Mucosa of rectum (tissue), 2 donors: ENCODE measurements around the gene TNFRSF4.

Experiments
- H3K27ac ChIP-seq, 2 donors: one replicate each; pipeline ENCODE4 v1.7.0; 2013; ENCODE audit warnings: inconsistent platforms in 2 of 2, low read depth in 2 of 2, low read length in 2 of 2
- H3K27me3 ChIP-seq, 2 donors: one replicate each; pipeline ENCODE4 v1.7.0; 2013; ENCODE audit warnings: low read length in 2 of 2; ENCODE audit not compliant: control insufficient read depth in 2 of 2, insufficient read depth in 2 of 2
- H3K36me3 ChIP-seq, 2 donors: one replicate each; pipeline ENCODE4 v1.7.0; 2013; ENCODE audit warnings: low read length in 2 of 2; ENCODE audit not compliant: control insufficient read depth in 2 of 2, insufficient read depth in 2 of 2
- H3K4me1 ChIP-seq, 2 donors: one replicate each; pipeline ENCODE4 v1.7.0; 2013; ENCODE audit warnings: low read length in 2 of 2, mild to moderate bottlenecking in 1 of 2; ENCODE audit not compliant: control insufficient read depth in 2 of 2, insufficient read depth in 2 of 2
- H3K4me3 ChIP-seq, 2 donors: one replicate each; pipeline ENCODE4 v1.7.0; 2013; ENCODE audit warnings: low read length in 2 of 2
- H3K9ac ChIP-seq, 2 donors: one replicate each; pipeline ENCODE4 v1.7.0; 2013; ENCODE audit warnings: low read length in 2 of 2, low read depth in 1 of 2, mild to moderate bottlenecking in 1 of 2
- H3K9me3 ChIP-seq, 2 donors: one replicate each; pipeline ENCODE4 v1.7.0; 2013; ENCODE audit warnings: low read length in 2 of 2; ENCODE audit not compliant: control insufficient read depth in 2 of 2
- donor health status: healthy.
- donor health status: Normal muscosa, but diverticular disease.

TNFRSF4 gene

DNA sequence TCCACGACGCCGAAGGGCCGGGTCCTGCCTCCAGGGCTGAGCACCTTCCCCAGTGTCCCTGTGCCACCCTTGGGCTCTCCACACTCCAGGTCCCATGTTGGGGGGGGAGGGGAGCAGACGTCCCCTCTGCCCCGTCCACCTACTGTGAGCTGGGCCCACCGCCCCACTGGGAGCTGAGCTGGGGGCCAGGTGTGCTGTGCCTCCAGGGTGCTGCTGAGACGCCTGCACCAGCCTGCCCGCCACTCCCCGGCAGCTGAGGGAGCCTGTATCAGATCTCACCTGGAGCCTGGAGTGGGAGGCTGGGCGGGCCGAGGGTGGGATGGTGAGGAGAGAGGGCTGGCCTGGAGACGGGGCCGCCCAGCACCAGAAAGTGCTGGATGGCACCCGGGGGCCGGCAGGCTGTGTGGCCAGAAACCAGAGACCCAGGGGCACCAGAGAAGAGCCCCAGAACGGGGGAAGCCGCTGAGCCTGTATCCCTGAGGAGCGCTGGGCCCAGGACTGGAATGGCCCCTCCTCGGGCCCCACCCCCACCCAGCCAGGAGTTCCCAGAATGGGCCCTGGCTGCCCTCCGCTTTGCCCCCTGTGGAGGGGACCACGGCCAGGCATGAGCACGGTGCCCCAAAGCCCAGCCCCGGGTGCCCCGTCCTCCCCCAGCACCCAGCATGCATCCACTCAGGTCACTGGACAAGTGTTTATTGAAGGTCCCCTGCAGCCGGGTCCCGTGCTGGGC lies 11.0 kb downstream of the TNFRSF4 start:
- Histone ChIP-seq H3K9ac (no peak overlapping the region), H3K27me3 (peaks cover 13 to 31% of the 10 kb centered on the region in 2 donors), H3K9me3 (no peaks in the 10 kb centered on the region), H3K36me3 (no peaks in the 10 kb centered on the region), H3K27ac (no peak overlapping the region), H3K4me1 (peaks cover 5 to 8% of the 10 kb centered on the region in 2 donors), H3K4me3 (no peak overlapping the region)

DNA sequence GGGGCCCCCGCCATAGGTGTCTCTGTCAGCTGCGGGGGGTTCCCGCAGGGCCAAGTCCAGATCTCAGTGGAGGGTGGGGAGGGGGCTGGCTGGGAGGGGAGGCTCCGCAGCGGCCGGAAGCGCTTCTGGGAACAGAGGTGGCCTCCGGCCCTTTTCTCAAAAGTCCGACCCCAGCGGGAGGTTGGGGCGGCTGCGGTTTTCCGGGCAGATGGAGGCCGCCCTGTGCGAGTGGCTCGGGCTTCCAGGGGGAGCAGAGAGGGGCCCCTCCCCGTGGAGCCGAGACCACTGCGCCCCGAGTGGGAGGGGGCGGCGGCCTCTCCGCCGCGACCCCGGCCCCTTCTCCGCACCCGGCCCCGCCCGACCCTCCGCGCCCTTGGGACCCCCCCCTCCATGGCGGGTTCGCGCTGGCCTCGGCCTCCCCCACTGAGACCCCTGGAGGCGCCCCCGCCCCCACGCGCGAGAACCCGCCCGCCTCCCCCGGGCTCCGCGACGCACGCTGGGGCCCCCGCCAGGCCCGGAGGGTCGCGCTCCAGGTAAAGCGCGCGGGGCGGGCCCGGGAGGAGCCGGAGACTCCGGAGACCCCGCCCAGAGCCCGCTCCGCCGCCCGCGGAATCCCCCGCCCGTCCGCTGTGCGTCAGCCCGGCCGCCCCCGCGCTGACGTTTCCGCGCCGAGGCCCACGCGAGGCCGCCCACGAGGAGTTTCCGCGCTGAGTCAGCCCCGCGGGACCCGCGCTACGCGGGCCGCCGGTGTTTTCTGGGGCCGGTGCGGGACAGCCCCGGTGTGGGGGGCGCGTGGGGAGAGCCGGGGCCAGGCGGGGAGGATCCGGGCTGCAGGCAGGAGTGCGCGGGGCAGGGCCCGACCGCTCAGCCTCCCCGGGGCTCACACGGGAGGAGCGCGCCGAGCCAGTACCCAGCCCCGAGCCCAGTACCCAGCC lies 12.8 kb downstream of the TNFRSF4 start:
- no peak overlapping the region for H3K4me3 ChIP-seq
- peaks cover 3 to 5% of the 10 kb centered on the region in 2 donors for H3K4me1 ChIP-seq
- H3K27me3 ChIP-seq = peaks cover 6 to 19% of the 10 kb centered on the region in 2 donors
- H3K9ac ChIP-seq = no peak overlapping the region
- no peaks in the 10 kb centered on the region for H3K36me3 ChIP-seq
- H3K27ac ChIP-seq = no peak overlapping the region
- no peaks in the 10 kb centered on the region for H3K9me3 ChIP-seq

DNA sequence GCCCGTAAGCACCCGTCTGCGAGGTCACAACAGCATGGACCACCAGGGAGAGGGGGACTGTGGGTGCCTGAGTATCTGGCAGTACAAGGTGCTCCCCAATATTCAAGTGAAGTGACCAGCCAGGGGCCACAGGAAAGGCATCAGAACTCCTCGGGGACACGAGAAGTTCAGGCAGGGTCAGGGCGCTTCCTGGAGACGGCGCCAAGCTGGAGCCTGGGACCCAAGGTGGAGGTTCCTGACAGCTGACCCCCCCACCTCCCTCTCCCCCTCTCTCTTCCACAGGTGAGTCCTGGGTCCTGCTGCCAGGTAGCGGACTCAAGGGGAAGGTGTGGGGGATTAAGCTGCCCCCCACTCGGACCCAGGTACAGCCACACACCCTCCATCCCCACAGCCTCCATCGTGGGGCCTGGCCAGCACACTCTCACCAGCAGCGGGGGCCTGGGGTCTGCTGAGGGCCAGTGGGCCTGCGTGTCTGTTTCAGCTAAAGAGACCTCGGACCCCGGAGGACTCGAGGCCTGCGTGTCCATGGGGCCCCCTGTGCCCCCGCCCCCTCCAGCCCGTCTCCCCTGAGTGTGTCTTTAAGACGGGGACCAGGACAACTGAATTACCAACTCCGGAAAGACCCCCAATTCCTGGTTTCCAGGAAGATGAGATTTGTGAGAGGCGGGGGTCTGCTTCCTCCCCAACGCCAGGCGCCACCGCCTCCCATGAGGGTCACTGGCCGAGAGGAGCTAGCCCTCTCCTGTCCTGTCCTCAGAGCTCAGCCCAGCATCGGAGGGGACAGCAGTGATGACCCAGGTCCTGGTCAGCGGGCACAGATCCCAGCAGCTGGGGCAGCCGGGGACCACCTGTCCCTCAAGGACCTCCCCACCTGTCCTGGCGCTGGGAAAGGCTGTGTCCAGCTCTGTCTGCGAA lies 13.7 kb downstream of the TNFRSF4 start:
- H3K27me3 ChIP-seq = peaks cover 3 to 10% of the 10 kb centered on the region in 2 donors

DNA sequence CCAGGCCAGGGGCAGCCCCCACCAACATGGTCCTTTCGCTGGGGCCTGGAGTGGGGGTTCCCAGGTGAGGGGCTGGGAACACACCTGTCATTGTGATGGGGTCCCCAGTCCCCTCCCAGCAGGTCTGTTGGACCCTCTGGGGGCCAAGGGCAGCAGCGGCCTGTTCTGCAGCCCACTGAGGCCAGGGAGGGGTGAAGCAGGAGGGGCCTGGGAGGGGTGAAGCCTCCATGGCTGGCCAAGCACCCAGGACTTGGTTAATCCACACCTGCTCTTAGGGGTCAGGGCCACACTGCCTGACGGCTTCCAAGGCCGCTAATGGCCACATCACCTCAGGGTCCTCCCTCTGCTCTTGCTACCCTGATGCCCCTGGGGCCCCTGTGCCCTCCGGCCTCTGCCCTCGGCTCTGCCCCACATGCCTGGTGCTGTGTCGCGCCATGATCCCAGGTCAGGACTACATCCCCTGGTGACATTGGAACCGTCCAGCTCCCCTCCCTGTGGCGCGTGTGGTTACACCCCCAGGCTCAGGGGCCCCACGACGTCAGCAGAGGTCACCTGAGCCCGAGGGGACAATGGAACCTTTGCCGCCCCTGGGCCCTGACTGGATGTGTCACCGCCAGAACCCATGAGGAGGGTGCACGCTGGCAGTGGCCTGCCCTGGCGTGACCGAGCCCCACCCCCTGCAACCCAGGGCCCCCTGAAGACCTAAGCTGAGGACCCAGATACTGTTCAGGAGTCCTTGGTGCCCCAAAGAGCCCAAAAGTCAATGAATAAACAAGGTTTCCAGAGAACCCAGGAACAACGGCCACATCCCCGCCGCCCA lies 14.6 kb downstream of the TNFRSF4 start:
- Histone ChIP-seq H3K9ac (no peak overlapping the region), H3K4me1 (no peaks in the 10 kb centered on the region), H3K36me3 (no peaks in the 10 kb centered on the region), H3K27me3 (peaks cover 0 to 5% of the 10 kb centered on the region in 2 donors), H3K9me3 (no peaks in the 10 kb centered on the region), H3K27ac (no peak overlapping the region), H3K4me3 (no peak overlapping the region)

More for the DNA sequence above, 13.7 kb downstream of the TNFRSF4 start:
- no peaks in the 10 kb centered on the region for H3K36me3 ChIP-seq
- H3K9ac ChIP-seq = no peak overlapping the region
- H3K4me3 ChIP-seq = no peak overlapping the region
- no peaks in the 10 kb centered on the region for H3K9me3 ChIP-seq
- no peaks in the 10 kb centered on the region for H3K4me1 ChIP-seq
- no peak overlapping the region for H3K27ac ChIP-seq

DNA sequence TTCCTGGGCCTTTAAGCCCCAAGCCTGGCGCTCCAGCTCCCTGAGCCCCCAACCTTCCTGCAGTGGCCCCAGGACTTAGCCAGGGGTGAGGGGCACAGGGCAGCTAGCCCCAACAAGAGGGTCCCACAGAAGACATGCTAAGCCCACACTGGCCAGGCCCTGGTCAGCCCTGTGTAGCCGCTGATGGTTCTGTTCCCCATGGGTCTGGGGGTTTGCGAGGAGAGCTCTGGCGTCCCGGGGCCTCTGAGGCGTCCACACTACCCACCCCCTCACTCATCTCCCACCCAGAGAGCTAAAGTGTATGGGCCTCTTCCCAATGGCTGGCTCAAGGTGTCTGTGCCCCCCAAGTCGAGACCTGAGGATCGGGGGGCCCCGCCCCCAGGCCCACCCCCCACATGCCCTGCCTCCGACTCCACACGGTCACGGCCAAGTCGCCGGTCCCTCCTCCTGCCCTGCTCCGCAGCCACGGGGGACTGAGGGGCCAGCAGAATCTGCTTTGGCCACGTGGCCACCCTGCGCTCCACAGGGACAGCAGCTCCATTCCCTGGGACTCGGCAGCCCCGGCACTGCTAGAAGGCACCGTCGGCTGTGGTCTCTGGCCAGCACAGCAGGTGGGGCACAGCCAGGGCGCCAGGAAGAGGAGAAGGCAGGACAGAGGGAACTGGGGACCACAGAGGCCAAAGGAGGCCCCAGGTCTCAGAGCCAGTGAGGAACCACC lies 15.4 kb downstream of the TNFRSF4 start:
- Histone ChIP-seq H3K4me1 (no peaks in the 10 kb centered on the region), H3K9me3 (no peaks in the 10 kb centered on the region), H3K27ac (no peak overlapping the region), H3K4me3 (no peak overlapping the region), H3K36me3 (no peaks in the 10 kb centered on the region), H3K27me3 (peaks cover 0 to 5% of the 10 kb centered on the region in 2 donors), H3K9ac (no peak overlapping the region)

DNA sequence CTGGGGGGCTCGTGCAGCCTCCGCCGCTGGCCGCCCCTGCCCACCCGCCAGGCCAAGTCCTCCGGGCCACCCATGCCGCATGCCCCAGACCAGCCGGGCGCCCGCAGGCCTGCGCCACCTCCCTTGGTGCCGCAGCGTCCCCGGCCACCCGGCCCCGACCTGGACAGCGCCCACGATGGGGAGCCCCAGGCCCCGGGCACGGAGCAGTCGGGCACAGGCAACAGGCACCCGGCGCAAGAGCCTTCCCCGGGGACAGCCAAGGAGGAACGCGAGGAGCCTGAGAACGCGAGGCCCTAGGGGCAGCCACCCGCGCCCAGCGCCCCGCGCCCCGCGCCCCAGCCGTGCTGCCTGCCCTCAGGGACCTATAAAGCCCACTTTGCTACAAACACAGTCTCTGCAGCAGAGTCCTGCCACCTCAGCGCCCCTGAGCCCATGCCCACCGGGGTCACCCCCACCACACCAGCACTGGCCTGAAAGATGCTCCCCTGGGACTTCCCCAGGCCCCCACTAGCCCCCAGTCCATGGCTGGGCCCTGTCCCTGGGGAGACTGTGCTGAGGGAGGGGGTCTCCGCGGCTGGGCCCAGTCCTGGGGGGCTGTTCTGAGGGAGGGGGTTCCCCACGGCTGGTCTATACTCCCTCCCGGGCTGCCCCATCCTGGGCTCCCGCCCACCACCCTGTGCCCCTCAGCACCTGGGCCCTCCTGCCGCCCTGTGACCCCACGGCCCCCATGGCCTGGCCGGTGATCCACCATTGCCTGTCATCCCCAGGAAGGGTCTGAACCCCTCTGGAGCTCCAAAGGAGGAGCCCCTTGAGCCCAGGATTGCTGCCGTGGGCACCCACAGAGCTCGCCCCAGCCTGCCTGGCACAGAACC lies 16.2 kb downstream of the TNFRSF4 start:
- Histone ChIP-seq H3K9me3 (no peaks in the 10 kb centered on the region), H3K27me3 (peaks cover 0 to 5% of the 10 kb centered on the region in 2 donors), H3K4me3 (no peak overlapping the region), H3K36me3 (no peaks in the 10 kb centered on the region), H3K4me1 (no peaks in the 10 kb centered on the region), H3K9ac (no peak overlapping the region), H3K27ac (no peak overlapping the region)

DNA sequence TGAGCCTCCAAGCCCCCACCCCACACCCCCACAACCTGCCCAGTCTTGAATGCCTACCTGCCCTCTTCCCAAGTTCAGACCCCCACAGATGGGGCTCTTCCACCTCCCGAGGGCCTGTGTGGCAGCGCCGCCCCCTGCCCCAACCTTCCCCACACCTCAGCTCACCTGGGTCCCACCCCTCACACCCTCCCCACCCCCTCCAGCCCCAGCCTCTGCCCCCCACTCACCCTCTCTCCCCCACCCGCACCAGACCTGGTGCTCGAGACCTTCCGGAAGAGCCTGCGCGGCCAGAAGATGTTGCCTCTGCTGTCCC lies 16.8 kb downstream of the TNFRSF4 start:
- Histone ChIP-seq H3K27ac (no peak overlapping the region), H3K4me3 (no peak overlapping the region)

DNA sequence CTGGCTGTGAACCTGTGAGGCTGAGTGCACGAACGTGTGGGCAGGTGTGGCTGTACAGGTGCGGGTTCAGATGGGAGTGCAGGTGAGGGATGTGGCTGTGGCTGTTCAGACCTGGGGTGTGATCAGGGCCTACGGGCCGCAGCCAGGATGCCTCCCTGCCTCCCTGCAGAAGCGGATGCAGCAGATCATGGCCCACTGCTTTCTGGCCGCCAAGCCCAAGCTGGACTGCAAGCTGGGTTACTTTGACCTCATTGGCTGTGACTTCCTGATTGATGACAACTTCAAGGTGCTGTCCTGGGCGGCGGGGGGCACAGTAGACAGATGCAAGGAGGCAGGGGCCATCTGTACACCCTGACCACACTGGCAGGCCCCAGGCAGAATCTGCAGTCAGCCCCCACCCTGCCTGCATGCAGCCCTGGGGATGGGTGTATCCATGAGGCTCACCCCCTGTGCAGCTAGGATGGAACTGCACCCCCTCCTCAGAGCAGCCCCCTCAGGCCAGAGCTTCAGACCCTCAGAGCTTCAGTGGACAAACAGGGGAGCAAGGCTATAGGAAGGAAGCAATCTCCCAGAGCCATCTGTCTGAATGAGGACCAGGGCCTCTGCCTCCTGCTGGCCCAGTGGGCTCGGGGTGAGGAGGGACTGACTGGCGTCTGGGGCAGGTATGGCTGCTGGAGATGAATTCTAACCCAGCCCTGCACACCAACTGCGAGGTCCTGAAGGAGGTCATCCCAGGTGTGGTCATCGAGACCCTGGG lies 17.3 kb downstream of the TNFRSF4 start:
- Histone ChIP-seq H3K9me3 (no peaks in the 10 kb centered on the region), H3K27ac (no peak overlapping the region), H3K4me1 (no peaks in the 10 kb centered on the region), H3K27me3 (peaks cover 0 to 5% of the 10 kb centered on the region in 2 donors), H3K36me3 (no peaks in the 10 kb centered on the region), H3K9ac (no peak overlapping the region), H3K4me3 (no peak overlapping the region)

More for the DNA sequence above, 16.8 kb downstream of the TNFRSF4 start:
- H3K27me3 ChIP-seq = peaks cover 0 to 5% of the 10 kb centered on the region in 2 donors
- no peaks in the 10 kb centered on the region for H3K9me3 ChIP-seq
- H3K9ac ChIP-seq = no peak overlapping the region
- no peaks in the 10 kb centered on the region for H3K36me3 ChIP-seq
- no peaks in the 10 kb centered on the region for H3K4me1 ChIP-seq
